RKO (cell line): ENCODE measurements around the gene AARS2.
"Not testable (repeated sequence)": the region's sequence is repeated elsewhere in the genome, so short reads cannot be mapped to it uniquely, and the experiment has no call there.

Experiments used
- DNase-seq: peaks from one replicate; pipeline ENCODE4 v3.0.0-alpha.2; 2016; ENCODE audit warnings: low spot score

Gene AARS2

DNA sequence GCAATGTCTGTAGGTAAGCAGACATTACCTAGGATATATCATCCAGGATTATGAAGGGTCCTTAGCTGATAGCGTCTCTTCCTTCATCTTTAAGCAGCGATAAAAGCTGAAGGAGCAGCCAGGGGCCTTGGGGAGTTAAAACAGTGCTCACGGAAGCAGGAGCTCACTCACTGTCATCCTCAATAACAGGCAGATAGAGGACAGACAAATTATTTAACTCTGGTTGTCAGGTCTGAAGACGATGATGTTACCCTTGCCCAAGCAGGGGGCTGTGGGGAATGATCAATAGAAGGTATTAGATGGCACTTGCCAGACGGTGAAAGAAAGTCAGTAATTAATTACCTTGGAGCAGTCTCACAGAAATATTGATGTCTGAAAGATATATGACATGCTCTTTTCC is 16.7 kb upstream of the AARS2 start:
- no peak for DNase-seq

- DNase-seq: not testable (repeated sequence)
Measured at GRCh38 chr6:44328203-44328602, 15.1 kb upstream of the AARS2 start.

DNA sequence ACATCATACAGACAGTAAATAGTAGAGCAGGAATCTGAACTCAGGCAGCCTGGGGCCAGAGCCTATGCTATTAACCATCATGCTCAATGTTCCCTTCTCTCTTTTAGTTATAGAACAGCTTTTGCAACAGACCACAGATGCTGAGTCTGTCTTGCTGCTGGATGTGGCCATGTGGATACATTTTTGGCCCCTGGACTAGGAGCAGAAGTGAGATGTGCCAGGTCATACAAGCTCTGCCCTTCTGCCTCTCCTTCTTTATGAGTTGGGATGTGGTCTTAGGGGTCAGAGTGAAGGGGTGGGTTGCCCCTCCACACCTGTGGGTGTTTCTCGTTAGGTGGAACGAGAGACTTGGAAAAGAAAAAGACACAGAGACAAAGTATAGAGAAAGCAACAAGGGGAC is 14.6 kb upstream of the AARS2 start:
- no peak for DNase-seq

- DNase-seq: no peak
Measured at GRCh38 chr6:44327096-44327495, 13.9 kb upstream of the AARS2 start.

GRCh38 chr6:44321210-44321609 is 8.1 kb upstream of the AARS2 start:
- no peak for DNase-seq

DNA sequence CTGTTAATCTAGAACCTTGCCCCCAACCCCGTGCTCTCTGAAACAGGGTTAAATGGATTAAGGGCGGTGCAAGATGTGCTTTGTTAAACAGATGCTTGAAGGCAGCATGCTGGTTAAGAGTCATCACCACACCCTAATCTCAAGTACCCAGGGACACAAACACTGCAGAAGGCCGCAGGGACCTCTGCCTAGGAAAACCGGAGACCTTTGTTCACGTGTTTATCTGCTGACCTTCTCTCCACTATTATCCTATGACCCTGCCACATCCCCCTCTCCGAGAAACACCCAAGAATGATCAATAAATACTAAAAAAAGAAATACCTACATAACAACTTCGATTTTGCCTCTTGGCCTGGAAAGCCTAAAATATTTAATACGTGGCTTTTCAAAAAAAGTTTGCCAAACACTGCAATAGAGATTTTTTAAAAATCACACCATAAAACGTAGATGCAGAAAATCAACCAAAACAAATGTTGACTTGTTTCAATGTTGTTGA is 4.0 kb upstream of the AARS2 start:
- DNase-seq: not testable (repeated sequence)

GRCh38 chr6:44316481-44316880 is 3.3 kb upstream of the AARS2 start:
- DNase-seq: no peak

DNA sequence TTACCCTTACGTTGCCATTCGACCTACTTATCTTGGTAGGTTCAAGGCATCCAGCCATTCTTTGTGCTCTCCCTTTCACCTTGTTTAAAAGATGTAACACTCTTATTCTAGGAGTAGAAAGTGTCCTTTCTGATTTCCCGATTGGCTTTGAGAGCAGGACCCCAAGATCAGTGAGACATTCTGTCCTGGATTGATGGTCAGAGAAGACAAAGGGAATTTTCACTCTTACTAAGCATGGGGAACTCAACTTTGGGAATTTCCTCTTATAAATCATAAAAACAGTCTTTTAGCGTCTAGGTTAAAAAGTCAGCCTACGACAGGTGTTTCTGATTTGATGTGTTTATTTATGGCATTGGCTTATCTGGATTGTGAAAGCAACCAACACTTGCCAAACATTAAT is 2.8 kb upstream of the AARS2 start:
- DNase-seq: no peak

DNA sequence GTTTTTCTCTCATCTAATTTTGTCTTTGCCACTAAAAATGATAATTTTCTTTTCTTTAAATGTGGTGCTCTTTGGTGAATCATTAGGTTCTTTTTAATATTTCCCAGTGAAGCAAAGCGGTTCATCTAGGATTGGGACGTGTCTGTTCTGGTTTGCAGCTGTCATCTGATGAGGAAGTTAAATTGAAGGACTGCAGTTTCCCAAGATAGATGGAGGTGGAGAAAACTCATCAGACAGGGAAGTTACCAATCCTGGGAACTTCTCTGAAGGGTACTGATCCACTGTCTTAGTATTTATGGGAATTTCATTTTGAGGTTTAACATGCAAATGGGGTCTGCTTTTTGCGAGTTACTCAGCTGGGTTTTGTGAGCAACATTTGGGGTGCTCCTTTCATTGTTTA is 2.4 kb upstream of the AARS2 start:
- no peak for DNase-seq

GRCh38 chr6:44314657-44315056 is 1.5 kb upstream of the AARS2 start:
- DNase-seq: not testable (repeated sequence)

GRCh38 chr6:44311767-44312166 is 1.4 kb downstream of the AARS2 start:
- no peak for DNase-seq

DNA sequence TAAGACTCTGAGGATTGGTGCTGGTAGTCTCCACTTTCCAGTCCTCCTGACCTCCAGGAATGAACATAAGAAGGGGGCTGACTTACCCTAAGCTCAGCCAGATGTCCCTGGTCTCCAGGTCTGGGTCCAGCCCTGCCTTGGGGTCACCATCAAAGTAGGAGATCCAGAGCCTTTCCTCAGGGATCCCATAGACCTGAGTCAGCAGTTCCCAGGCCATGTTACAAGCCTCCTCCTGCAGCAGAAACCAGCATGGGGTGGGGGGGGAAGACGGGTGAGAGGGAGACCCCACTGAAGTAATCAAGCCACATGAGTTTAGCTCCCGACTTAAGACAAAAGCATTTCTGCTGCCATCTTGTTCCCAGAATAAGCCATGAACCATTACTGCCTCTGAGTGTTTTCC is 1.8 kb downstream of the AARS2 start:
- no peak for DNase-seq

DNA sequence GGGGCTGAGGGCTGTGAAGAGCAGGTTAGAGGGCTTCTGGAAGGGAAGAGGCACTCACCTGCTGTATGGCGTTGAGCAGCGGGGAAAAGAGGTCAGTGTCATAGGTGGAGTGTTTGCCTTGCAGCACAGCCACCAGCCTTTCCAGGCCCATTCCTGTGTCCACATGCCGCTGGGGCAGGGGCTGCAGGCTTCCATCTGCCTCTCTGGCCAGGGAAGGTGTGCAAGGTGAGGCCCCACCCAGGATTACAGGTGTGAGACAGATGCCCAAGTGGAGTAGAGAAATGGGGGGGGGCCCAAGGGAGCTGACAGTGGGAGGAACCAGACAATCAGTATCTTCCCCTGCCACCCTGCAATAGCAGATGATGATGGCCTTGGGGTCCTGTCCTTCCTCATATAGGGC is 2.9 kb downstream of the AARS2 start:
- DNase-seq: no peak

GRCh38 chr6:44309631-44310030 is 3.5 kb downstream of the AARS2 start:
- DNase-seq: no peak

DNA sequence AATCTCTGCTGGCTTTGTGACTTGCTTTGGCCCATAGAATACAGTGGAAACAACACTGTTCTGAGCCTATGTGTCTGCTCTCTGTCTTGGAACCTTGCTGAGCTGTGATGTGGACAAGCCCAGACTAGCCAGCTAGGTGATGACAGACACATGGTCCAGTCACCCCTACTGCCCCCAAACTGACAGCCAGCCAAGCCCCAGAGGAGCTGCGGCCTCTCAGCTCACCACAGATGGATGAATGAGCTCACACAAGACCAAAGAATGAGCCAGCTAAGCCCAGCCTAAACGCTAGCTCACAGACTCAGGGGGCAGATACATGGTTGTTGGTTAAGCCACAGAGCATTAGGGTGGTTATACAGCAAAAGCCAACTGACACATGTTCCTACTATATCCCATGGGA is 4.1 kb downstream of the AARS2 start:
- DNase-seq: no peak

DNA sequence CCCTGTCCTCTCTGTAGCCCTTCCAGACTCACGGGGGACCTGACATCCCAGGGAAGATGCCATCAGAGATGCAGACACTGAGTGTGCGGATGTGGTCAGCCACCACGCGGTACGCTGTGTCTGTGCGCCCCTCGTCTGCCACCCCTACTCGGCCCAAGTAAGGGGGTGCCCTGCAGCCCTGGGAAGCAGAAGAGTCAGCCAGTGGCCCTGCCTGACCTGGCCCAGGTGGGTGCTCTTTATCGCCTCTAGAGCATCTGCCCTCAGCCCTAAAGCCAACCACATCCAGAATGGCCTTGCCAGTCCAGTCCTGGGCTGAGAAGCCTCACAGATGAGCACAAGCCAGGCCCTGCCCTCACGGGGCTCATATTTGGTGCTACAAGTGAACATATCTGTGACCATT is 5.9 kb downstream of the AARS2 start:
- no peak for DNase-seq

GRCh38 chr6:44306710-44307109 is 6.4 kb downstream of the AARS2 start:
- no peak for DNase-seq

DNA sequence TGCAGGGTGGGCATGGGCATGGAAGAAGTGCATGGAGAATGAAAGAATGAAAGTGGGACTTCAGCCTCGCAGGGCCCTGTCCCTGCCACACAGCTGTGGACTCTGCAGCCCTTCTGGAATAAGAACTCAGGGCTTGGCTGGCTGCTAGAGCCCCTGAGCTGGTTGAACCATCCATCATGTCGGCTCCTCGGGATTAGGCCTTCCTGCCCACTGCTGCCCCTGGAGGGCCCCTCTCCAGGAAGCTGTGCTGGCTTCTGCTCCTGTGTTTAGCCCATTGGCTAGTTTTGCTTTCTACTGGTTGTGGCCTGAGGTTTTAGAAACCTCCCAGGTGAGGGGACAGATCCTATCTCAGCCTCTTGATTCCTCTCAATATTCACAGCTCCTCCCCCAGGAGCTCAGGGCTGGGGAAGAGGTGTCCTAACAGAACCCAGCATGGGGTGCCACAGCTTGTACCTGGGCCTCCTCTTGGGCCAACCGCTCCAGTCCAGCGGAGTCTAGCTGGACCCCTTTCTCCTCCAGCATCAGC is 7.9 kb downstream of the AARS2 start:
- no peak for DNase-seq

DNA sequence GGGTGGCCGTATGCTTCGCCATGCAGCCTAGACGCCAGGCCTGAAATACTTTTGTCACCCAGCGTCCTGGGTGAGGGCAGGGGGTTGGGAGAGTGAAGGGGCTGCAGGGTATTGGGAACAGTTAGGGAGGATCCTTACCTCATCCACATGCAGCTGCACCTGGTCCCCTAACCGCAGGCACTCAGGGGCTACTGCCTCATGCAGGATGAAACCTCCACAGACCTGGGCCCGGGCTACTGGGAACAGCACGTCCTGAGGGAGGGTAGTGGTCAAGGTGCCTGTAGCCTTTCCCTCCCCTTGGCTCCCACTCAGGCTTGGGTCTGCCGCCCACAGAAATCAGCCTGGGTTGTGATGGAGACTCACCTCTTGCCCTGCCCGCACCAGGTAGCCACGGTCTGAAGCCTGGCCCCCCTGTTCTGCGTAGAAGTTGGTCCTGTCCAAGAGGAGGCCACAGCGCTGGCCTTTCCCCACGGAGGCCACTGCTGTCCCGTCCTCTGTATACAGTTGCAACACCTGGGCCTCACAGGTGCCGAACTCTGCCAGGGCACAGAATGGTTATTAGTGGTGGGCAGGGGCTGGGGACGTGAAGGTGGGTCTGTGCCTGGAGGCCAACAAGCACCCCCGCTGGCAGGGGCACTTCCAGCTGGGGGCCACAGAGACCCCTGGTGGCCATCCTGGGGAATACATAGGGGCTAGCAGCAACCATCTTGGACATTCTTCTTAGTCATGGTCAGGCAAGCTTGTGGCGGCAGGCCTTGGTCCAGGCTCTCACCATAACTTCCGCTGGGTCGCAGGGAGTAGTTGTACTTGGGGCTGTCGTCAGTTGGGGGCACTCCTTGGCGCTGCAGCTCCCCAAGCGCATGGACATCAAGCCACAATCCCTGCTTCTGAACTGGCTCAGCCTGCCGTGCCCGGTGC is 8.6 kb downstream of the AARS2 start:
- DNase-seq: peak; percentile 65

DNA sequence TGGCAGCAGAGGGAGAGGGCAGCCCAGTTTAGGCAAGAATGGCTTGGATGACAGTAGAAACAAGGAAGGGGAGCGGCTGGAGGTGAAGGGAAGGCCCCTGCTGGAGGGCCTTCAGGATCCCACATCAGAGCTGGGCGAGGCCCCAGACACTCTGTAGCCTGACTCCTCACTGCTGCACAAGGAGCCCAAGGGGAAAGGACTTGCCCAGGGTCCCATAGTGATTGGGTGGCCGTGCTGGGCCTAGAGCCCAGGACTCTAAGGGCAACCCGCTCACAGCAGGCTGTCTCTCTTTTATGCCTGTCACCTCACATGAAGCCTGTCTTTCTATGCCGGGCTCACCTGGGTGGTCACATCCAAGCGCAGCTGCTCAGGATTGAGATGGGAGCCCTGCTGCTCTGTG is 9.3 kb downstream of the AARS2 start:
- no peak for DNase-seq

DNA sequence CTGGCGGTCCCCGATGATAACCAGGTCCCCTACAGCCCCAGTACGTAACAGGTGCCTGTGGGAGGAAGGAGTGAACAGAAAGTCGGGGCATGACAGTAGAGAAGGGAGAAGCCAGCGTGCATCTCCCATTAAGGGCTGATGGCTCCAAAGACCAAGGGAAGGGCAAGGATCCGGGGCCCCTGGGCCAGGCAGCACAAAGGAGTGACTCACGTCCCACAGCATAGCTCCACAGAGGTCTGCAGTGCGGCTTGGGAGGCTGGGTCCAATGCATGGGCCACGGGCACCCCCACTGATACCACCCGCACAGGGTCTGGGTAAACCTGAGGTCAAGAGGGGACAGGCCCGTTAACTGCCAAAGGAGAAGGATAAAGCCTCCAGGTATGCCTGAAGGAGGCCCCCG is 10.3 kb downstream of the AARS2 start:
- DNase-seq: no peak

DNA sequence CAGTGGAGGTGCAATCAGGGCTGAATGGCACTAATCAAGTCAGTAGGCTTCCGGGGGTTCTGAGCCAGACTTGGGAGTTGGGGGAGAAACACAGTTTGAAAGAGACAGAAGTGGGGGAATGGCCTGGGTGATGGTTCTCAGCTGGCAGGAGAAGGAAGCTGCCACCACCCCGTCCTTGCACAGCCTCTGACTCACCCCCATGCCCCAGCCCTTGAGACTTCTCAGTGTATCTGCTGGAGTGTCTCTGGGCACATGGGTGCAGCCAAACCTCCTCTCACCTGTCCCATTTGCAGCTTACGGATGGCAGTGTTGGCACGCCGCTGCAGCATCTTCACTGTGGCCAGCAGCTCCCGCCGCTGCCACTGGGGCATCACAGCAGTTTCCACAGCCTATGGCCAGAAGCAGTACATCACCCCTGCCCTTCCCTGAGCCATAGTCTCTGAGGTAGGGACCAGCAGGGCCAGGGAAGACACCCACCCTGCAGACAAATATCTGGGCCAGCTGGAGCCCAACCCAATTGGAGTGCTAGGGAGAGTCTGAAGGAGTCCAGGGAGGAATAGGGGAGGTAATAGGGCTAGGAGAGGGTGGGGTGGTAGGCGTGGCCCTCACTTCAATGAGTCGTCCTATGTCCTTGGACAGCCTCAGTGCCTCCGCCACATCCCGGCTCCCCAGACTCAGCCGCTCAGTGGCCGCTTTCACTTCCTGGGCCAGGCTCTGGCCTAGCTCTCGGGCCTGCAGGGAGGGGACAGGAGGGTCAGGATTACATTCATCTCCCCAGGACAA is 11.2 kb downstream of the AARS2 start:
- DNase-seq: no peak

- no peak for DNase-seq
Measured at GRCh38 chr6:44301106-44301505, 12.0 kb downstream of the AARS2 start.
